Measurements from ENCODE around the gene NMUR2. TPM values are rescaled to one million over a fixed set of nuclear protein-coding genes. Genes with fewer than 3 reads are reported as not detected.
A peak's percentile ranks its signal among the peaks of the same experiment; 100 is the strongest.

NMUR2 gene
- total RNA-seq, 1 donor from 2014 or later: 1.7 TPM

- DNase-seq (ENCODE audit: low spot score): no peak
These were observed 32.2 kb downstream of the NMUR2 start for GRCh38 chr5:152372875-152373274.

GRCh38 chr5:152369298-152369697 is 35.8 kb downstream of the NMUR2 start:
- DNase-seq (ENCODE audit: low spot score): no peak

GRCh38 chr5:152367554-152367953 is 37.5 kb downstream of the NMUR2 start:
- no peak for DNase-seq (ENCODE audit: low spot score)

- DNase-seq (ENCODE audit: low spot score): no peak
These were observed 38.4 kb downstream of the NMUR2 start for GRCh38 chr5:152366716-152367115.

GRCh38 chr5:152364899-152365298 is 40.2 kb downstream of the NMUR2 start:
- DNase-seq (ENCODE audit: low spot score): no peak

GRCh38 chr5:152364172-152364571 is 40.9 kb downstream of the NMUR2 start:
- no peak for DNase-seq (ENCODE audit: low spot score)

GRCh38 chr5:152358861-152359568 is 46.1 kb downstream of the NMUR2 start:
- no peak for DNase-seq (ENCODE audit: low spot score)

GRCh38 chr5:152356506-152356905 is 48.6 kb downstream of the NMUR2 start:
- no peak for DNase-seq (ENCODE audit: low spot score)

- DNase-seq (ENCODE audit: low spot score): no peak
These were observed 50.0 kb downstream of the NMUR2 start for GRCh38 chr5:152355061-152355460.

- DNase-seq (ENCODE audit: low spot score): no peak
These were observed 52.1 kb downstream of the NMUR2 start for GRCh38 chr5:152353001-152353400.

- peak; percentile 29 for DNase-seq (ENCODE audit: low spot score)
These were observed 55.2 kb downstream of the NMUR2 start for GRCh38 chr5:152349683-152350526.
